Osteoblast (primary cell): ENCODE data around the gene DNAJC11. TPM values are rescaled to one million over a fixed set of nuclear protein-coding genes. Genes with fewer than 3 reads are reported as not detected.
A peak's percentile ranks its signal among the peaks of the same experiment; 100 is the strongest.

Experiments
- DNase-seq: peaks from one replicate; pipeline ENCODE4 v3.0.0; 2011; ENCODE audit warnings: low spot score, mixed read lengths; ENCODE audit not compliant: insufficient read length; ENCODE audit errors: missing footprints
- H2AFZ ChIP-seq: 2 replicates; pipeline ENCODE4 v1.6.0; 2011; ENCODE audit warnings: mild to moderate bottlenecking, low read length
- H3K27ac ChIP-seq: 2 replicates; pipeline ENCODE4 v1.5.1; 2011; ENCODE audit warnings: mild to moderate bottlenecking, low read depth, low read length, moderate library complexity
- H3K27me3 ChIP-seq: 2 replicates; pipeline ENCODE4 v1.6.0; 2012; ENCODE audit warnings: mild to moderate bottlenecking, control low read depth, inconsistent platforms, low read length, moderate library complexity; ENCODE audit not compliant: insufficient read depth
- H3K36me3 ChIP-seq: 2 replicates; pipeline ENCODE4 v1.5.1; 2011; ENCODE audit warnings: mild to moderate bottlenecking, low read length, control low read depth, moderate library complexity; ENCODE audit not compliant: insufficient read depth
- H3K4me1 ChIP-seq: 2 replicates; pipeline ENCODE4 v1.5.1; 2011; ENCODE audit warnings: mild to moderate bottlenecking, low read length, control low read depth, moderate library complexity; ENCODE audit not compliant: insufficient read depth
- H3K4me2 ChIP-seq: 2 replicates; pipeline ENCODE4 v1.6.0; 2011; ENCODE audit warnings: mild to moderate bottlenecking, low read length; ENCODE audit not compliant: insufficient read depth
- H3K4me3 ChIP-seq: fragments of 200-600 bp; sonication (generic); 3 replicates; pipeline ENCODE4 v1.5.1; 2012; ENCODE audit warnings: mild to moderate bottlenecking, low read length, inconsistent platforms; ENCODE audit not compliant: insufficient read depth
- H3K79me2 ChIP-seq: 2 replicates; pipeline ENCODE4 v1.6.0; 2012; ENCODE audit warnings: mild to moderate bottlenecking, low read length, control low read depth, inconsistent platforms; ENCODE audit not compliant: insufficient read depth
- H3K9me3 ChIP-seq: 2 replicates; pipeline ENCODE4 v1.5.1; 2011; ENCODE audit warnings: low read depth, low read length, control low read depth
- H4K20me1 ChIP-seq: 2 replicates; pipeline ENCODE4 v1.6.0; 2012; ENCODE audit warnings: mild to moderate bottlenecking, low read length, control low read depth; ENCODE audit not compliant: insufficient read depth
- total RNA-seq: library from RNA; depleted of rRNA; stranded (reverse); fragments of >200 nt; gene quantifications from 2 replicates; pipeline ENCODE4 v1.2.3, GENCODE V29; 2012
- TF ChIP-seq, protein P1 (sequence below): IDR thresholded peaks from 2 replicates; pipeline ENCODE4 v1.5.1; 2011; ENCODE audit warnings: mild to moderate bottlenecking, low read depth, low read length, moderate library complexity; ENCODE audit errors: extremely low read depth

DNAJC11 gene
- total RNA-seq, 1 donor, result 26.8 TPM

DNA sequence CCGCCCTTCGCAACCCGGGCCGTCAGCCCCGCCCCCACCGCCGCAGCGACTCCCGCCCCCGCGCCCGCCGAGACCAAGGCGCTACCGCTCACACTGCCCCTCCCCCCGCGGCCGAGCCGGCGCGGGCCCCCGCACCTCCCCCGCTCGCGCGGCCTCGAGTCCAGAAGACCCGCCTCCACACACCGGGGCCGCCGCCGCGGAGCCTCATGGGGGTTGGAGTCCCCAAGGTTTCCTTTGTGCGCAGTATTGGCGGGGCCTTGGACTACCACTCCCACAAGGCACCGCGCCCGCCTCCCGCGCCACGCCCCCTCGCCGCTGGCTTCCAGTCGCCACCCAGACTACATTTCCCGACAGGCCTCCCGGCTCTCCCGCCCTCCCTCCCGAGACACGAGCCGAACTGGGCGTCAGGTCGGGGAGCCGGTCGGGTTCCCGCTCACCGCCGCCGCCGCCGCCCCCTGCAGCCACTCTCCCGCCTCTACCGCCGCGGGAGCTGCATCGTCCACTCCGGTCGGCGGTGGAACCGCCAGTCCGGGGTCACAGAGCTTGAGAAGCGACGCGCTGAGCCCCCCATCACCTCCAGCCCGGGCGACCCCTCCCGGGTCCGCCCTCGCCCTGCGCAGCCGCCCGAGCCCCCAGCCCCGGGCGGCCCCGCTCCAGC, 88.1 kb downstream of the DNAJC11 start, which contains the start of gene PHF13:
Gene PHF13, plus strand, starts transcription at position 371 of the 658 bp plus-strand sequence. CDS start 336 bp downstream, outside the sequence.
- Histone ChIP-seq H3K4me1 (peaks cover 5% of the 10 kb centered on the region), H4K20me1 (peaks cover 27% of the 10 kb centered on the region), H3K27ac (peak within 1 kb of the TSS; percentile 77), H3K36me3 (peaks cover 19% of the 10 kb centered on the region), H3K79me2 (peaks cover 54% of the 10 kb centered on the region), H3K4me3 (peak within 1 kb of the TSS; percentile 96), H3K27me3 (no peaks in the 10 kb centered on the region), H2AFZ (peak within 1 kb of the TSS; percentile 90), H3K4me2 (peak within 1 kb of the TSS; percentile 95), H3K9me3 (no peaks in the 10 kb centered on the region)
- DNase-seq, result peak; percentile 100
- TF ChIP-seq, protein P1, sequence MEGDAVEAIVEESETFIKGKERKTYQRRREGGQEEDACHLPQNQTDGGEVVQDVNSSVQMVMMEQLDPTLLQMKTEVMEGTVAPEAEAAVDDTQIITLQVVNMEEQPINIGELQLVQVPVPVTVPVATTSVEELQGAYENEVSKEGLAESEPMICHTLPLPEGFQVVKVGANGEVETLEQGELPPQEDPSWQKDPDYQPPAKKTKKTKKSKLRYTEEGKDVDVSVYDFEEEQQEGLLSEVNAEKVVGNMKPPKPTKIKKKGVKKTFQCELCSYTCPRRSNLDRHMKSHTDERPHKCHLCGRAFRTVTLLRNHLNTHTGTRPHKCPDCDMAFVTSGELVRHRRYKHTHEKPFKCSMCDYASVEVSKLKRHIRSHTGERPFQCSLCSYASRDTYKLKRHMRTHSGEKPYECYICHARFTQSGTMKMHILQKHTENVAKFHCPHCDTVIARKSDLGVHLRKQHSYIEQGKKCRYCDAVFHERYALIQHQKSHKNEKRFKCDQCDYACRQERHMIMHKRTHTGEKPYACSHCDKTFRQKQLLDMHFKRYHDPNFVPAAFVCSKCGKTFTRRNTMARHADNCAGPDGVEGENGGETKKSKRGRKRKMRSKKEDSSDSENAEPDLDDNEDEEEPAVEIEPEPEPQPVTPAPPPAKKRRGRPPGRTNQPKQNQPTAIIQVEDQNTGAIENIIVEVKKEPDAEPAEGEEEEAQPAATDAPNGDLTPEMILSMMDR, result no peak

DNA sequence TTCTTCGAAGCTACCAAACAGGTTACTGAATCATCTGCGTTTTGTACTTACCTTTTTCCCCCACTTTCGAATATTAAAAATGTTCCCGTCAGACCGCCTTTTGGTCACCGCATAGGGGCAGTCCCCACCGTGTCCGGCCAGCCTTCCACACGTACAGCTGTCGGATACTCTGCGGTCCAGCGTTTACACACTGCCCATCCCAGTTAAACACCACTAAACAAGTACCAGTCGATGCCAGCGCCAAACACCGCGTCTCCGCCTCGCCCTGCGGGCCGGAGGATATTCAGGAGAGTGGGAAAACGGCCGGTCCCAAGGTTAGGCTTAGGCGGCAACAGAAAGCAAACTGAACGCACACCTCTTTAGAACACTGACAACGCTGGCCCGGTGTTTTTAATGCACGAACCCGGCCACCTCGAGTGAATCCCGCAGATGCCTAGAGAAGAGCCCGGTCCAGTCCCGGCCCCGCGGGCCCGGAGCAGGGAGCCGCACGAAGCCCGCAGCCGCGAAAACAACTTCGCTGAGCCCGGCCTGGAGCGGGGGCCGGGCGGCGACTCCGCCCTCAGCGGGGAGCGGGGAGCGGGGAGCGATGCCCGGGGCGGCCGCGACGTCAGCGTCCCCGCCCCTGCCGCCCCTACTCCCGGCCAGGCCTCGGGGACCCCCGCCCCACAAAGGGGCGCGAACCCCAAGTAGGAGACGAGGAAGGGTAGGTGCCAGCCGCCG, 88.8 kb downstream of the DNAJC11 start:
- DNase-seq, result peak; percentile 98
- TF ChIP-seq, protein P1, result no peak

DNA sequence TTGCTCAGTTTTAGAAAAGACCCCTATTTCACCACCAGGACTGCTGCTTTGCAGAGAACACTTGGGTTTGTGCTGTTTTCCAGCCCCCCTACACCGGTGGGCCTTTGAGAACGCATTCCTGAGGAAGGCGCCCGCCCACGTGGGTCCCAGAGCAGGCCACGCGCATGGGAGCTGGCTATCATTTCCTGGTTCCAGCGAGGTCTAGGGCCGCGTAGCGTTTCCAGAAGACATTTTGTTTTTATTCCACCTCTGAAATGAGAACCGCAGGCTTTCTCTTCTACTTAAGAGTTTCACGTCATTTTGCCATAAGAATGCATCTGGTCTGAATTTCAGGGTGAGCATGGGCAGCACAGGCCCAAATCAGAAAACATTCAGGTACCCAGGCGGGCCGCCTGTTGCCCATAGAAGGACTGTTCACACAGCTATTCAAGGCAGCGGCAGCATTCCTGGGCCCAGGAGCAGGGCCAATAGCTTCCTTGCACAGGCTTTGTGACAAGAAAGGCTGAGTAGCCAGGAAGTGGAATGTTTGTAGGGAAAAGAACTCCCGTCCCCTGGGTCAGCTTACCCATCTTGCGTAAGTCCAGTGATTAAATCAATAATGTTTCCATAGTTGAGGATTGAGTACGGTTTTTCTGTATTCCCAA, 97.6 kb downstream of the DNAJC11 start:
- Histone ChIP-seq H3K79me2 (peaks cover 33% of the 10 kb centered on the region), H3K4me3 (peak overlapping the region; percentile 85), H3K27ac (peak overlapping the region; percentile 99), H3K4me1 (peaks cover 35% of the 10 kb centered on the region), H3K4me2 (peak overlapping the region; percentile 100), H3K27me3 (no peaks in the 10 kb centered on the region), H2AFZ (peak overlapping the region; percentile 80), H3K9me3 (no peaks in the 10 kb centered on the region), H4K20me1 (peaks cover 31% of the 10 kb centered on the region), H3K36me3 (peaks cover 9% of the 10 kb centered on the region)
- peak; percentile 97 for DNase-seq
- TF ChIP-seq, protein P1, result no peak

More for the DNA sequence above, 88.8 kb downstream of the DNAJC11 start:
- H3K27ac ChIP-seq, result peak overlapping the region; percentile 77
- peak overlapping the region; percentile 90 for H2AFZ ChIP-seq
- peaks cover 12% of the 10 kb centered on the region for H3K36me3 ChIP-seq
- H3K4me2 ChIP-seq, result peak overlapping the region; percentile 95
- H3K9me3 ChIP-seq, result no peaks in the 10 kb centered on the region
- peaks cover 21% of the 10 kb centered on the region for H4K20me1 ChIP-seq
- peaks cover 5% of the 10 kb centered on the region for H3K4me1 ChIP-seq
- H3K79me2 ChIP-seq, result peaks cover 48% of the 10 kb centered on the region
- peak overlapping the region; percentile 96 for H3K4me3 ChIP-seq
- no peaks in the 10 kb centered on the region for H3K27me3 ChIP-seq
